A549 (cell line): Measurements from ENCODE around the gene RIMBP2. TPM values are rescaled to one million over a fixed set of nuclear protein-coding genes. Genes with fewer than 3 reads are reported as not detected.

Experiments used
- ATAC-seq, 2 experiments: fragments of 200-7000 bp in 1 of 2; fragments of >200 bp in 1 of 2; cut with Nextera tagmentation in 1 of 2; cut with Tn5 transposase in 1 of 2; 3 replicates each; pipeline versions ENCODE4 v1.8.0 to v1.9.1; 2018 to 2020; ENCODE audit warnings: mild to moderate bottlenecking in 1 of 2, moderate library complexity in 1 of 2
- CTCF ChIA-PET: fragments of 300-600 bp; sonication (Branson Sonifier 250); formaldehyde crosslinking; extraction: SDS; loops from one replicate; lab custom pipeline; 2021; ENCODE audit warnings: antibody characterized with exemption, inconsistent platforms; lab: Yijun Ruan, JAX
- POLR2A ChIA-PET: fragments of 350-600 bp; formaldehyde crosslinking; extraction: SDS; loops from one replicate; lab custom pipeline; 2021; ENCODE audit warnings: antibody characterized with exemption, inconsistent platforms; lab: Yijun Ruan, JAX
- DNase-seq, 2 experiments: peaks; one replicate each; pipeline versions ENCODE4 v3.0.0 to v3.0.0-alpha.2; 2011 to 2016; ENCODE audit warnings: low read depth in 1 of 2, low spot score in 1 of 2
- FAIRE-seq: peaks from 2 replicates; lab custom pipeline; 2011; peaks lifted over from hg19 to GRCh38; lab: Jason Lieb, UNC
- H3K27ac ChIP-seq, 2 experiments: fragments of >200 bp; sonication (Bioruptor Twin); formaldehyde crosslinking; 3 replicates each; pipeline ENCODE4 v1.5.1; 2016 to 2017
- H3K4me1 ChIP-seq: fragments of >200 bp; sonication (Bioruptor Twin); formaldehyde crosslinking; 3 replicates; pipeline ENCODE4 v1.6.1; 2016
- H3K4me2 ChIP-seq: fragments of >200 bp; sonication (Bioruptor Twin); formaldehyde crosslinking; 3 replicates; pipeline ENCODE4 v1.6.1; 2016
- H3K4me3 ChIP-seq: fragments of >200 bp; sonication (Bioruptor Twin); formaldehyde crosslinking; 3 replicates; pipeline ENCODE4 v1.5.1; 2016
- H3K9me3 ChIP-seq: fragments of >200 bp; sonication (Bioruptor Twin); formaldehyde crosslinking; 3 replicates; pipeline ENCODE4 v1.6.1; 2016
- CBX2 ChIP-seq: fragments of 200-600 bp; sonication (generic); IDR thresholded peaks from 2 replicates; pipeline ENCODE4 v1.6.1; 2016; ENCODE audit warnings: low read depth, mild to moderate bottlenecking, borderline replicate concordance
- CBX8 ChIP-seq: fragments of 200-600 bp; sonication (generic); IDR thresholded peaks from 2 replicates; pipeline ENCODE4 v1.6.1; 2016
- EHF ChIP-seq: fragments of 250-450 bp; sonication (Bioruptor Pico); IDR thresholded peaks from 2 replicates; pipeline ENCODE4 v1.5.0; 2020; ENCODE audit warnings: mild to moderate bottlenecking
- ESRRA ChIP-seq: fragments of 150-350 bp; IDR thresholded peaks from 2 replicates; pipeline ENCODE4 v1.6.1; 2014; ENCODE audit warnings: mild to moderate bottlenecking, low read length, borderline replicate concordance
- FOSB ChIP-seq: fragments of 250-450 bp; sonication (Bioruptor Pico); IDR thresholded peaks from 2 replicates; pipeline ENCODE4 v1.5.0; 2020; ENCODE audit warnings: mild to moderate bottlenecking, moderate library complexity
- FOSL2 ChIP-seq, 2 experiments: fragments of 450-650 bp in 1 of 2; fragments of >200 bp in 1 of 2; sonication (Bioruptor Twin) in 1 of 2; formaldehyde crosslinking; IDR thresholded peaks; 2 replicates each; pipeline versions ENCODE4 v1.5.0 to v1.6.1; 2016 to 2020; ENCODE audit warnings: mild to moderate bottlenecking in 1 of 2, moderate library complexity in 1 of 2
- FOXS1 ChIP-seq: fragments of 250-450 bp; sonication (Bioruptor Pico); IDR thresholded peaks from 2 replicates; pipeline ENCODE4 v1.5.0; 2020; ENCODE audit warnings: mild to moderate bottlenecking, moderate library complexity
- JUNB ChIP-seq: fragments of >200 bp; sonication (Bioruptor Twin); formaldehyde crosslinking; IDR thresholded peaks from 2 replicates; pipeline ENCODE4 v1.6.1; 2016
- MAFK ChIP-seq: fragments of 450-650 bp; IDR thresholded peaks from 2 replicates; pipeline ENCODE4 v1.6.1; 2014; ENCODE audit not compliant: partially characterized antibody
- WGBS: methylation state at CpG from one replicate; pipeline ENCODE4 v1.1.6; 2017; ENCODE audit errors: missing lambda C conversion rate; 5-methylcytosine and 5-hydroxymethylcytosine counted together
- polyA plus RNA-seq, 4 experiments: library from polyadenylated mRNA; depleted of rRNA in 3 of 4; stranded (reverse); fragments of >200 nt; fragmentation: RNase III in 1 of 4; extraction: RNeasy Plus Mini Kit Qiagen cat#74134 plus additional on column Dnase treatment in 1 of 4; gene quantifications; 2 replicates in 3 of 4; 3 replicates in 1 of 4; pipeline ENCODE4 v1.2.3, GENCODE V29; 2011 to 2017
- TF ChIP-seq, protein P1 (sequence below): fragments of >200 bp; sonication (Bioruptor Twin); formaldehyde crosslinking; IDR thresholded peaks from 3 replicates; pipeline ENCODE4 v1.5.1; 2016
- TF ChIP-seq, protein P2 (sequence below): IDR thresholded peaks from 2 replicates; pipeline ENCODE4 v1.6.1; 2012
- TF ChIP-seq, protein P3 (sequence below): fragments of 450-650 bp; IDR thresholded peaks from 2 replicates; pipeline ENCODE4 v1.6.1; 2014; ENCODE audit warnings: antibody characterized with exemption
- TF ChIP-seq, protein P4 (sequence below): fragments of >200 bp; sonication (Bioruptor Twin); formaldehyde crosslinking; IDR thresholded peaks from 2 replicates; pipeline ENCODE4 v1.6.1; 2016
- TF ChIP-seq, protein P5 (sequence below): fragments of 250-450 bp; sonication (Bioruptor Pico); IDR thresholded peaks from 2 replicates; pipeline ENCODE4 v1.5.0; 2020; ENCODE audit warnings: low read depth, mild to moderate bottlenecking, moderate library complexity
- TF ChIP-seq, protein P6 (sequence below): fragments of >200 bp; sonication (Bioruptor Twin); formaldehyde crosslinking; IDR thresholded peaks from 3 replicates; pipeline ENCODE4 v1.6.1; 2016

RIMBP2 gene
- polyA plus RNA-seq, 2 of the 4 experiments (the other 2 are of a cell fraction), result not detected

DNA sequence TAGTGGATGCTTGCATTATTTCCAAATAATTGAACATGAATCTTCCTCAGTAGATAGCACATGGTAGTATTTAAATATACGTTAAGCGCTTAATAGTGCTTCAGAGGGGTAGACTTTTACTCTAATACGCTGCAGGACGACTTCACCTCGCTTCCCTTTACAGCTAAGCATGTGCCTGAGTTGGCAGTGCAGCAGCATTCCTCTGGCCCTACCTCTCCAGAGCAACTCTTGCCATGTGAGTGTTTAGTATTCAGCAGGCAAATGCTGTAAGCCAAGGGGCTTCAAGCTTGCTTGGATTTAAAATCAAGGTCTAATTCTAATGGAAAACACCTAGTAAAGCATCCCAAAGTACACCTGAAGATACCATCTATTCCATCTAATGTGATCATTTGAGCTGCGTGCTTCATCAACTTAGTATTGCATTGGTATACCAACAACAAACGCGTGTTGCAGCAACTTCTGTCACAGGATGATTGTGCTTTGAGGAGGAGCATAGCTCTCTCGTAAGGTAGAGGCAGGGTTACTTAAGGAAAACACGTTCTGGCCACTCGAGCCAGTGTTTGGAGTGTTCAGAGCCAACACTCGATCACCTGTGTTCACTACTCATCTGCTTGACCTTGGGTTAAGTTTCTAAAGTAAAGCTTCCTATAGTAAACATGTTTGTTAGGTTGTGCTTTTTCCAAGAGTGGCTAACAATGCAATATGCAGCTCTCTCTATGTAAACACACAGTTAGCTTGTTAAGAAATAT is 317.8 kb downstream of the RIMBP2 start:
- no peak for ATAC-seq
- H3K4me1 ChIP-seq, result no peaks in the 10 kb centered on the region
- no peaks in the 10 kb centered on the region; the same call in 2 of the 3 replicates for H3K9me3 ChIP-seq
- no peak overlapping the region for H3K27ac ChIP-seq
- FAIRE-seq, result no peak
- no peak overlapping the region for H3K4me2 ChIP-seq
- no peak for DNase-seq
- ChIA-PET POLR2A (no interaction called here), CTCF (interaction anchor here (2.6 kb wide), 1 partner anchor 349 kb away, joined by 9 read pairs; no protein-coding TSS in a partner anchor)
- TF ChIP-seq FOXS1 (CRISPR knock-in tag), result no peak
- TF ChIP-seq, protein P1, sequence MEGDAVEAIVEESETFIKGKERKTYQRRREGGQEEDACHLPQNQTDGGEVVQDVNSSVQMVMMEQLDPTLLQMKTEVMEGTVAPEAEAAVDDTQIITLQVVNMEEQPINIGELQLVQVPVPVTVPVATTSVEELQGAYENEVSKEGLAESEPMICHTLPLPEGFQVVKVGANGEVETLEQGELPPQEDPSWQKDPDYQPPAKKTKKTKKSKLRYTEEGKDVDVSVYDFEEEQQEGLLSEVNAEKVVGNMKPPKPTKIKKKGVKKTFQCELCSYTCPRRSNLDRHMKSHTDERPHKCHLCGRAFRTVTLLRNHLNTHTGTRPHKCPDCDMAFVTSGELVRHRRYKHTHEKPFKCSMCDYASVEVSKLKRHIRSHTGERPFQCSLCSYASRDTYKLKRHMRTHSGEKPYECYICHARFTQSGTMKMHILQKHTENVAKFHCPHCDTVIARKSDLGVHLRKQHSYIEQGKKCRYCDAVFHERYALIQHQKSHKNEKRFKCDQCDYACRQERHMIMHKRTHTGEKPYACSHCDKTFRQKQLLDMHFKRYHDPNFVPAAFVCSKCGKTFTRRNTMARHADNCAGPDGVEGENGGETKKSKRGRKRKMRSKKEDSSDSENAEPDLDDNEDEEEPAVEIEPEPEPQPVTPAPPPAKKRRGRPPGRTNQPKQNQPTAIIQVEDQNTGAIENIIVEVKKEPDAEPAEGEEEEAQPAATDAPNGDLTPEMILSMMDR, result no peak
- 18% methylated on average over 12 of the region's 12 CpGs for WGBS
- H3K4me3 ChIP-seq, result no peak overlapping the region

DNA sequence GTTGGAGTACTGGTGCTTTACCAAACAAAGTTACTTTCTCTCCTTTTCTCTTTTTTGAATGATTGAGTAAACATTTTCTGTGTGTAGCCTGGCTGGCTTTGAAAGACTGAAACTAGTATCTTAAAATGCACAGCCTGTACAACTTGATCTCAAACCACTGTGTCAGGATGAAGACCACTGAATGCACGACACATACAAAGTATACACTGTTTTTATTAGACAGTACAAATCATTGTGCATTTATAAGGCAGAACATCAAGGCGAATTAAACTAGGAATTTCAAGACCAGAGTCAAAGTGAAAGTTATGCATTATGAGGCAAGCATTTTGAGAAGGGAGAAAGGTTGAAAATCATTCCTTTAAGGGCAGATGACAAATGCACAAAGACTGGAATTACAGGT is 319.4 kb downstream of the RIMBP2 start:
- WGBS, result 0% methylated on average over 2 of the region's 2 CpGs
- ChIA-PET POLR2A (no interaction called here), CTCF (interaction anchor here (2.6 kb wide), 1 partner anchor 351 kb away, joined by 9 read pairs; no protein-coding TSS in a partner anchor)

DNA sequence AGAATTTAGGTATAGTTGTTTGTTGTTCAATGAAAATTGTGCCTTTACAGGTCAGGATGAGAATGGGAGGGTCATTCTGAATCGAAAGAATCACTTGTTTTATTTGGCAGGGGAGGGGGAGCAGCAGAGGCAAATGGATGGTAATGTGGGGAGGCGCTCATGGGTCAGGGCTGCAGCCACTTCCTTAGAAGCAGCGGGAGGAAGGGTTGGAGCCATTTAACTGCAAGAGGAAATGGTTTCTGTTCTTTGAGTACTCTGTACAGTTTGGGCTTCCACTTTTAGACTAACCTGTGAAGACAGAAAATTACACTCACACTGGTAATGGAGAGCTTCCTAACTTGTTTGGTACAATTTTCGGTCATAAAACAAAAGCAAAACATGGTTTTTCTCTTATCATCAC is 321.2 kb downstream of the RIMBP2 start:
- WGBS, result 6% methylated on average over 4 of the region's 4 CpGs
- Histone ChIP-seq H3K4me2 (no peak overlapping the region), H3K4me3 (no peak overlapping the region), H3K27ac (no peak overlapping the region), H3K4me1 (no peaks in the 10 kb centered on the region), H3K9me3 (no peaks in the 10 kb centered on the region)
- no peak for ATAC-seq
- ChIA-PET POLR2A (no interaction called here), CTCF (interaction anchor here (1.5 kb wide), 1 partner anchor 353 kb away, joined by 3 read pairs; no protein-coding TSS in a partner anchor)
- no peak for DNase-seq
- no peak for FAIRE-seq
- no peak for TF ChIP-seq JUNB
- TF ChIP-seq, protein P2, sequence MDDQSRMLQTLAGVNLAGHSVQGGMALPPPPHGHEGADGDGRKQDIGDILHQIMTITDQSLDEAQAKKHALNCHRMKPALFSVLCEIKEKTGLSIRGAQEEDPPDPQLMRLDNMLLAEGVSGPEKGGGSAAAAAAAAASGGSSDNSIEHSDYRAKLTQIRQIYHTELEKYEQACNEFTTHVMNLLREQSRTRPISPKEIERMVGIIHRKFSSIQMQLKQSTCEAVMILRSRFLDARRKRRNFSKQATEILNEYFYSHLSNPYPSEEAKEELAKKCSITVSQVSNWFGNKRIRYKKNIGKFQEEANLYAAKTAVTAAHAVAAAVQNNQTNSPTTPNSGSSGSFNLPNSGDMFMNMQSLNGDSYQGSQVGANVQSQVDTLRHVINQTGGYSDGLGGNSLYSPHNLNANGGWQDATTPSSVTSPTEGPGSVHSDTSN, result no peak
- TF ChIP-seq EHF, result no peak
- TF ChIP-seq CBX8, result 0 out of 2 replicates have a peak, but pooled peaks have one; percentile 23
- no peak for TF ChIP-seq FOSB (CRISPR knock-in tag)
- no peak for TF ChIP-seq MAFK
- TF ChIP-seq, protein P3, sequence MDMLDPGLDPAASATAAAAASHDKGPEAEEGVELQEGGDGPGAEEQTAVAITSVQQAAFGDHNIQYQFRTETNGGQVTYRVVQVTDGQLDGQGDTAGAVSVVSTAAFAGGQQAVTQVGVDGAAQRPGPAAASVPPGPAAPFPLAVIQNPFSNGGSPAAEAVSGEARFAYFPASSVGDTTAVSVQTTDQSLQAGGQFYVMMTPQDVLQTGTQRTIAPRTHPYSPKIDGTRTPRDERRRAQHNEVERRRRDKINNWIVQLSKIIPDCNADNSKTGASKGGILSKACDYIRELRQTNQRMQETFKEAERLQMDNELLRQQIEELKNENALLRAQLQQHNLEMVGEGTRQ, result no peak
- TF ChIP-seq, protein P4, sequence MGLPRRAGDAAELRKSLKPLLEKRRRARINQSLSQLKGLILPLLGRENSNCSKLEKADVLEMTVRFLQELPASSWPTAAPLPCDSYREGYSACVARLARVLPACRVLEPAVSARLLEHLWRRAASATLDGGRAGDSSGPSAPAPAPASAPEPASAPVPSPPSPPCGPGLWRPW, result no peak

More for the DNA sequence above, 319.4 kb downstream of the RIMBP2 start:
- no peak for FAIRE-seq
- TF ChIP-seq FOSL2 (IDR thresholded peaks at IDR 0.05) (no peak), FOSL2 (CRISPR knock-in tag; IDR thresholded peaks at IDR 0.05) (no peak), CBX2 (no peak), ESRRA (no peak), JUNB (no peak)
- TF ChIP-seq, protein P5, sequence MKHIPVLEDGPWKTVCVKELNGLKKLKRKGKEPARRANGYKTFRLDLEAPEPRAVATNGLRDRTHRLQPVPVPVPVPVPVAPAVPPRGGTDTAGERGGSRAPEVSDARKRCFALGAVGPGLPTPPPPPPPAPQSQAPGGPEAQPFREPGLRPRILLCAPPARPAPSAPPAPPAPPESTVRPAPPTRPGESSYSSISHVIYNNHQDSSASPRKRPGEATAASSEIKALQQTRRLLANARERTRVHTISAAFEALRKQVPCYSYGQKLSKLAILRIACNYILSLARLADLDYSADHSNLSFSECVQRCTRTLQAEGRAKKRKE (CRISPR knock-in tag), result no peak
- TF ChIP-seq, protein P6, sequence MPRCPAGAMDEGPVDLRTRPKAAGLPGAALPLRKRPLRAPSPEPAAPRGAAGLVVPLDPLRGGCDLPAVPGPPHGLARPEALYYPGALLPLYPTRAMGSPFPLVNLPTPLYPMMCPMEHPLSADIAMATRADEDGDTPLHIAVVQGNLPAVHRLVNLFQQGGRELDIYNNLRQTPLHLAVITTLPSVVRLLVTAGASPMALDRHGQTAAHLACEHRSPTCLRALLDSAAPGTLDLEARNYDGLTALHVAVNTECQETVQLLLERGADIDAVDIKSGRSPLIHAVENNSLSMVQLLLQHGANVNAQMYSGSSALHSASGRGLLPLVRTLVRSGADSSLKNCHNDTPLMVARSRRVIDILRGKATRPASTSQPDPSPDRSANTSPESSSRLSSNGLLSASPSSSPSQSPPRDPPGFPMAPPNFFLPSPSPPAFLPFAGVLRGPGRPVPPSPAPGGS, result no peak
- TF ChIP-seq, all 56 proteins: peak for 0
- Histone ChIP-seq H3K4me3 (no peak overlapping the region), H3K9me3 (no peaks in the 10 kb centered on the region), H3K4me1 (no peaks in the 10 kb centered on the region), H3K4me2 (no peak overlapping the region), H3K27ac (no peak overlapping the region)
- ATAC-seq (no peak), DNase-seq (no peak)
